H1 (cell line): ENCODE data around the gene DHRS12. TPM values are rescaled to one million over a fixed set of nuclear protein-coding genes. Genes with fewer than 3 reads are reported as not detected.

Experiments
- CTCF ChIA-PET: fragments of 300-600 bp; sonication (Branson Sonifier 250); formaldehyde crosslinking; loops from one replicate; lab custom pipeline; 2021; ENCODE audit not compliant: partially characterized antibody; lab: Charles Lee
- POLR2A ChIA-PET: fragments of 300-600 bp; sonication (Branson Sonifier 250); formaldehyde crosslinking; loops from one replicate; lab custom pipeline; 2021; ENCODE audit warnings: inconsistent platforms; ENCODE audit not compliant: partially characterized antibody; lab: Charles Lee
- DNase-seq, 2 experiments: peaks; one replicate each; pipeline versions ENCODE4 v3.0.0 to v3.0.0-alpha.2; 2010 to 2022; ENCODE audit warnings: low spot score in 2 of 2, low read depth in 1 of 2, mixed read lengths in 1 of 2
- FAIRE-seq: peaks from 2 replicates; lab custom pipeline; 2011; peaks lifted over from hg19 to GRCh38; lab: Jason Lieb, UNC
- H2AFZ ChIP-seq: 2 replicates; pipeline ENCODE4 v1.8.1; 2012; ENCODE audit warnings: low read length, inconsistent platforms
- H2AK5ac ChIP-seq: 2 replicates; pipeline ENCODE4 v1.6.1; 2013; ENCODE audit warnings: low read depth, low read length
- H2BK120ac ChIP-seq: replicated peaks from 2 replicates; pipeline ENCODE3; 2013; ENCODE audit warnings: low read depth, low read length, inconsistent platforms
- H2BK12ac ChIP-seq: 2 replicates; pipeline ENCODE4 v1.6.1; 2013; ENCODE audit warnings: low read depth, low read length
- H2BK15ac ChIP-seq: 2 replicates; pipeline ENCODE4 v1.6.1; 2013; ENCODE audit warnings: low read length
- H2BK20ac ChIP-seq: 2 replicates; pipeline ENCODE4 v1.6.1; 2013; ENCODE audit warnings: low read length
- H2BK5ac ChIP-seq: 2 replicates; pipeline ENCODE4 v1.6.1; 2013; ENCODE audit warnings: low read depth, low read length
- H3K14ac ChIP-seq: 2 replicates; pipeline ENCODE4 v1.6.1; 2013; ENCODE audit warnings: inconsistent platforms; ENCODE audit not compliant: insufficient read length
- H3K18ac ChIP-seq: 2 replicates; pipeline ENCODE4 v1.6.1; 2013; ENCODE audit warnings: low read length; ENCODE audit errors: extremely low read depth
- H3K23ac ChIP-seq: 2 replicates; pipeline ENCODE4 v1.6.1; 2013; ENCODE audit warnings: inconsistent platforms; ENCODE audit not compliant: insufficient read length
- H3K23me2 ChIP-seq: 2 replicates; pipeline ENCODE4 v1.6.1; 2013; ENCODE audit warnings: low read depth, low read length
- H3K27ac ChIP-seq: 2 replicates; pipeline ENCODE4 v1.6.1; 2011; ENCODE audit warnings: low read depth, low read length, inconsistent platforms
- H3K27me3 ChIP-seq, 4 experiments: replicated peaks in 1 of 4; 1 replicate in 1 of 4; 2 replicates in 3 of 4; pipeline versions ENCODE4 v1.6.1 to v1.8.1; 2011 to 2013; ENCODE audit warnings: low read length in 3 of 4, mild to moderate bottlenecking in 3 of 4, inconsistent platforms in 2 of 4, mixed read lengths in 2 of 4, moderate library complexity in 1 of 4; ENCODE audit not compliant: control insufficient read depth in 3 of 4, insufficient read depth in 3 of 4; ENCODE audit errors: extremely low read depth in 1 of 4
- H3K36me3 ChIP-seq, 4 experiments: 2 replicates each; pipeline versions ENCODE4 v1.6.1 to v1.8.1; 2011 to 2013; ENCODE audit warnings: mild to moderate bottlenecking in 4 of 4, low read length in 3 of 4, moderate library complexity in 2 of 4, control low read depth in 1 of 4, inconsistent platforms in 1 of 4; ENCODE audit not compliant: insufficient read depth in 4 of 4, control insufficient read depth in 2 of 4
- H3K4ac ChIP-seq: replicated peaks from 2 replicates; pipeline ENCODE3; 2013; ENCODE audit warnings: low read length, low read depth, mixed read lengths, inconsistent platforms; ENCODE audit not compliant: insufficient read length
- H3K4me1 ChIP-seq, 4 experiments: replicated peaks in 1 of 4; 1 replicate in 1 of 4; 2 replicates in 3 of 4; pipeline versions ENCODE4 v1.6.1 to v1.8.1; 2011 to 2013; ENCODE audit warnings: low read length in 3 of 4, inconsistent platforms in 2 of 4, mixed read lengths in 1 of 4; ENCODE audit not compliant: insufficient read depth in 4 of 4, control insufficient read depth in 3 of 4
- H3K4me2 ChIP-seq, 2 experiments: 2 replicates each; pipeline versions ENCODE4 v1.6.1 to v1.8.1; 2011 to 2013; ENCODE audit warnings: low read depth in 2 of 2, low read length in 2 of 2, control low read depth in 1 of 2, inconsistent platforms in 1 of 2, mild to moderate bottlenecking in 1 of 2; ENCODE audit not compliant: insufficient read depth in 1 of 2
- H3K4me3 ChIP-seq, 4 experiments: fragments of 200-600, 300-600 bp in 1 of 4; sonication (generic), shearing (Covaris generic), sonication (Bioruptor Twin) in 1 of 4; 2 replicates each; pipeline versions ENCODE4 v1.5.1 to v1.8.1; 2011 to 2016; ENCODE audit warnings: low read length in 4 of 4, low read depth in 3 of 4, control low read depth in 2 of 4, inconsistent platforms in 2 of 4, mild to moderate bottlenecking in 2 of 4, mixed read lengths in 1 of 4, moderate library complexity in 1 of 4; ENCODE audit not compliant: insufficient read depth in 2 of 4; ENCODE audit errors: extremely low read depth in 1 of 4
- H3K56ac ChIP-seq: replicated peaks from 2 replicates; pipeline ENCODE3; 2013; ENCODE audit warnings: low read depth, mild to moderate bottlenecking, mixed read lengths, low read length, inconsistent platforms; ENCODE audit not compliant: insufficient read length
- H3K79me1 ChIP-seq: 2 replicates; pipeline ENCODE4 v1.6.1; 2013; ENCODE audit warnings: low read depth, low read length, control low read depth
- H3K79me2 ChIP-seq, 2 experiments: 2 replicates each; pipeline versions ENCODE4 v1.6.1 to v1.8.1; 2012 to 2013; ENCODE audit warnings: low read length in 2 of 2, mild to moderate bottlenecking in 2 of 2, inconsistent platforms in 1 of 2; ENCODE audit not compliant: insufficient read depth in 2 of 2, control insufficient read depth in 1 of 2
- H3K9ac ChIP-seq, 4 experiments: replicated peaks in 1 of 4; 1 replicate in 1 of 4; 2 replicates in 3 of 4; pipeline versions ENCODE4 v1.6.1 to v1.8.1; 2011 to 2013; ENCODE audit warnings: low read depth in 3 of 4, low read length in 3 of 4, control low read depth in 2 of 4, mild to moderate bottlenecking in 2 of 4, moderate library complexity in 2 of 4, inconsistent platforms in 1 of 4; ENCODE audit errors: extremely low read depth in 1 of 4
- H3K9me3 ChIP-seq, 2 experiments: 2 replicates each; pipeline versions ENCODE4 v1.6.1 to v1.8.1; 2012 to 2013; ENCODE audit warnings: mild to moderate bottlenecking in 2 of 2, moderate library complexity in 2 of 2, control low read depth in 1 of 2, inconsistent platforms in 1 of 2, low read depth in 1 of 2, low read length in 1 of 2, mixed read lengths in 1 of 2; ENCODE audit not compliant: insufficient read depth in 2 of 2
- H4K20me1 ChIP-seq, 2 experiments: replicated peaks in 1 of 2; 2 replicates each; pipeline versions ENCODE3 to v1.8.1; 2011 to 2013; ENCODE audit warnings: inconsistent platforms in 2 of 2, low read length in 2 of 2, mild to moderate bottlenecking in 1 of 2; ENCODE audit not compliant: insufficient read depth in 2 of 2, control insufficient read depth in 1 of 2
- H4K5ac ChIP-seq: 2 replicates; pipeline ENCODE4 v1.6.1; 2013; ENCODE audit warnings: low read length, low read depth, mixed read lengths, inconsistent platforms; ENCODE audit not compliant: insufficient read length
- H4K8ac ChIP-seq: 2 replicates; pipeline ENCODE4 v1.8.0; 2013; ENCODE audit warnings: mild to moderate bottlenecking, moderate library complexity, low read length, inconsistent platforms; ENCODE audit not compliant: insufficient read depth; ENCODE audit errors: extremely low read depth
- H4K91ac ChIP-seq: replicated peaks from 2 replicates; pipeline ENCODE3; 2013; ENCODE audit warnings: low read length, mixed read lengths, inconsistent platforms; ENCODE audit not compliant: insufficient read length
- CBX5 ChIP-seq: fragments of 300-800, 300-1000 bp; sonication (generic); IDR thresholded peaks from 2 replicates; pipeline ENCODE4 v1.7.1; 2016; ENCODE audit warnings: antibody characterized with exemption, low read length, low read depth
- CTBP2 ChIP-seq: IDR thresholded peaks from 2 replicates; pipeline ENCODE4 v1.7.0; 2011; ENCODE audit warnings: borderline replicate concordance, mild to moderate bottlenecking, moderate library complexity, mixed read lengths, low read length; ENCODE audit not compliant: insufficient read depth, insufficient read length
- SAP30 ChIP-seq: fragments of 300-600 bp; sonication (generic); IDR thresholded peaks from 2 replicates; pipeline ENCODE4 v1.7.1; 2012; ENCODE audit warnings: low read length, moderate library complexity, mild to moderate bottlenecking, inconsistent platforms; ENCODE audit not compliant: insufficient read depth, insufficient replicate concordance
- SIN3A ChIP-seq, 2 experiments: IDR thresholded peaks in 1 of 2; conservative IDR thresholded peaks in 1 of 2; 2 replicates each; pipeline ENCODE4 v1.6.1; 2011 to 2012; ENCODE audit warnings: low read length in 2 of 2, improper control_type of control experiment in 1 of 2, low read depth in 1 of 2, mild to moderate bottlenecking in 1 of 2
- WGBS, 2 experiments: shearing (Covaris generic) in 1 of 2; methylation state at CpG; one replicate each; pipeline versions ENCODE4 v1.1.6 to v1.1.7; 2013 to 2015; ENCODE audit warnings: low lambda C conversion rate in 2 of 2, mixed read lengths in 2 of 2, inconsistent platforms in 1 of 2, low coverage in 1 of 2, missing lambda C conversion rate in 1 of 2; ENCODE audit not compliant: insufficient replicate concordance in 2 of 2, insufficient coverage in 1 of 2, insufficient read length in 1 of 2; ENCODE audit errors: extremely low coverage in 1 of 2, missing lambda C conversion rate in 1 of 2; 5-methylcytosine and 5-hydroxymethylcytosine counted together
- polyA plus RNA-seq, 7 experiments: library from polyadenylated mRNA; depleted of rRNA in 3 of 7; stranded (reverse) in 5 of 7; unstranded in 2 of 7; fragments of >200 nt in 5 of 7; fragments of 200-250 nt in 2 of 7; gene quantifications; 1 replicate in 5 of 7; 2 replicates in 1 of 7; 4 replicates in 1 of 7; pipeline versions ENCODE4 v1.2.1 to v1.2.3, GENCODE V29; 2011 to 2013; ENCODE audit warnings: missing spikeins in 2 of 7, mixed read lengths in 2 of 7
- total RNA-seq: library from RNA; stranded (reverse); fragmentation: NEBNext Ultra II Directional; extraction: Animal tissue kit (Norgen Biotek cat#: 25700); gene quantifications from 2 replicates; pipeline ENCODE4 v1.2.1, GENCODE V29; 2021

The DHRS12 gene
- total and polyA plus RNA-seq, 2 of the 8 experiments (the other 6 are each of a cell fraction or from before 2014, with no cell fraction given): 8.7 TPM

- Histone ChIP-seq H3K4me3 (no peak overlapping the region), H3K23me2 (no peaks in the 10 kb centered on the region), H2BK15ac (no peak overlapping the region), H3K36me3 (no peaks in the 10 kb centered on the region; a peak in 1 of 8 replicates), H3K27me3 (no peaks in the 10 kb centered on the region), H4K8ac (no peak overlapping the region), H3K23ac (no peak overlapping the region), H2BK5ac (no peak overlapping the region), H3K9me3 (no peaks in the 10 kb centered on the region), H3K4ac (no peak overlapping the region), H4K5ac (no peak overlapping the region), H3K79me2 (no peaks in the 10 kb centered on the region), H2AFZ (no peak overlapping the region), H3K18ac (no peak overlapping the region), H2BK120ac (no peak overlapping the region), H2BK12ac (no peak overlapping the region), H3K4me2 (no peak overlapping the region), H3K27ac (no peak overlapping the region), H4K20me1 (no peaks in the 10 kb centered on the region), H2AK5ac (no peak overlapping the region), H3K56ac (no peak overlapping the region), H4K91ac (no peak overlapping the region), H3K9ac (no peak overlapping the region), H2BK20ac (no peak overlapping the region), H3K4me1 (no peaks in the 10 kb centered on the region), H3K79me1 (no peaks in the 10 kb centered on the region), H3K14ac (no peak overlapping the region)
- 91% methylated on average over 8 of the region's 8 CpGs; no CpG with 5 or more reads in 1 of the 2 experiments for WGBS, 2 experiments
- DNase-seq: no peak
- no peak for TF ChIP-seq SIN3A (conservative IDR thresholded peaks at IDR 0.05 in 1 of 2, IDR thresholded peaks at IDR 0.05 in 1 of 2; ENCODE audit: low read depth in 1 of 2, low read length in 2 of 2)
- TF ChIP-seq SAP30: no peak
- TF ChIP-seq CTBP2: no peak
- TF ChIP-seq CBX5: no peak
- ChIA-PET CTCF (interaction anchor here (1.0 to 11.2 kb wide), 4 partner anchors 10 to 21 kb away, joined by 4 to 98 read pairs (median 8); no protein-coding TSS in a partner anchor), POLR2A (no interaction called here)
- FAIRE-seq: no peak
Observed at GRCh38 chr13:51828730-51829567, 25.0 kb upstream of the DHRS12 start.
